OCI-LY7 (cell line): ENCODE results near the gene EYA2. TPM values are rescaled to one million over a fixed set of nuclear protein-coding genes. Genes with fewer than 3 reads are reported as not detected.
A peak's percentile ranks its signal among the peaks of the same experiment; 100 is the strongest.

Experiments
- BruUV-seq: library from RNA; stranded (reverse); fragments of 400-500 nt; replicated peaks from 2 replicates; lab custom pipeline; 2021; lab: Mats Ljungman, UMichigan
- CTCF ChIA-PET: fragments of 300-600 bp; sonication (Branson Sonifier 250); formaldehyde crosslinking; loops from one replicate; lab custom pipeline; 2022; ENCODE audit warnings: antibody characterized with exemption; ENCODE audit not compliant: unreplicated experiment; lab: Charles Lee
- POLR2A ChIA-PET: fragments of 300-600 bp; sonication (Branson Sonifier 250); formaldehyde crosslinking; loops from one replicate; lab custom pipeline; 2022; ENCODE audit warnings: antibody characterized with exemption; lab: Charles Lee
- DNase-seq: peaks from one replicate; pipeline ENCODE4 v3.0.0-alpha.2; 2015; ENCODE audit warnings: low spot score
- H2AFZ ChIP-seq: fragments of 200-600 bp; sonication (generic), shearing (Covaris generic); 2 replicates; pipeline ENCODE4 v1.6.1; 2014; ENCODE audit warnings: mild to moderate bottlenecking, antibody characterized with exemption, low read length, moderate library complexity
- H3K27ac ChIP-seq: fragments of 200-600 bp; sonication (generic); 2 replicates; pipeline ENCODE4 v1.5.1; 2014; ENCODE audit warnings: mixed run types, low read depth, mild to moderate bottlenecking, moderate library complexity, low read length, inconsistent platforms; ENCODE audit not compliant: poor library complexity, severe bottlenecking
- H3K36me3 ChIP-seq: fragments of 200-600 bp; sonication (generic); 2 replicates; pipeline ENCODE4 v1.6.1; 2014; ENCODE audit warnings: mild to moderate bottlenecking, antibody characterized with exemption, low read length, moderate library complexity, mixed read lengths; ENCODE audit not compliant: insufficient read depth
- H3K4me1 ChIP-seq: fragments of 200-600 bp; sonication (generic); 2 replicates; pipeline ENCODE4 v1.5.1; 2014; ENCODE audit warnings: mild to moderate bottlenecking, low read length; ENCODE audit not compliant: insufficient read depth, poor library complexity, severe bottlenecking
- H3K4me2 ChIP-seq: fragments of 200-600 bp; sonication (generic); 2 replicates; pipeline ENCODE4 v1.6.1; 2014; ENCODE audit warnings: mild to moderate bottlenecking, low read length
- H3K4me3 ChIP-seq: fragments of 200-600 bp; sonication (generic); 2 replicates; pipeline ENCODE4 v1.5.1; 2014; ENCODE audit warnings: mild to moderate bottlenecking, low read depth, low read length; ENCODE audit not compliant: poor library complexity, severe bottlenecking
- H3K79me2 ChIP-seq: fragments of 200-600 bp; sonication (generic); 2 replicates; pipeline ENCODE4 v1.6.1; 2016; ENCODE audit warnings: low read depth, mild to moderate bottlenecking, low read length, moderate library complexity, mixed read lengths; ENCODE audit not compliant: insufficient read depth
- H3K9me2 ChIP-seq: fragments of 200-600 bp; sonication (generic); 2 replicates; pipeline ENCODE4 v1.6.1; 2016; ENCODE audit warnings: mild to moderate bottlenecking, low read length, mixed read lengths; ENCODE audit not compliant: insufficient read depth
- H3K9me3 ChIP-seq: fragments of 200-600 bp; sonication (generic); 2 replicates; pipeline ENCODE4 v1.6.1; 2014; ENCODE audit warnings: mild to moderate bottlenecking, mixed run types, low read length, mixed read lengths
- H4K20me1 ChIP-seq: fragments of 200-600 bp; sonication (generic); 2 replicates; pipeline ENCODE4 v1.6.1; 2014; ENCODE audit warnings: mild to moderate bottlenecking, antibody characterized with exemption, low read length, moderate library complexity, mixed read lengths; ENCODE audit not compliant: insufficient read depth
- EZH2phosphoT487 ChIP-seq: fragments of 200-600 bp; sonication (generic); IDR thresholded peaks from 2 replicates; pipeline ENCODE4 v1.6.1; 2018; ENCODE audit warnings: low read depth, borderline replicate concordance, mild to moderate bottlenecking, mixed run types, antibody characterized with exemption, low read length, moderate library complexity, mixed read lengths
- intact Hi-C: fragments of 100-400 bp; cut with micrococcal nuclease; formaldehyde crosslinking; loops from one replicate; pipeline ENCODE4 v1.10.0; 2022; ENCODE audit not compliant: unreplicated experiment
- total RNA-seq, 2 experiments: library from RNA; depleted of rRNA in 1 of 2; stranded (reverse); fragments of >200 nt in 1 of 2; shearing (Covaris generic) in 1 of 2; gene quantifications; 2 replicates each; pipeline ENCODE4 v1.2.3, GENCODE V29; 2014 to 2022
- TF ChIP-seq, protein P1 (sequence below): fragments of 200-600 bp; sonication (generic); conservative IDR thresholded peaks from 2 replicates; pipeline ENCODE4 v1.5.1; 2014; ENCODE audit warnings: mild to moderate bottlenecking, antibody characterized with exemption, low read length, moderate library complexity, mixed read lengths

The EYA2 gene
- total RNA-seq, 2 experiments from 2014 or later, result not detected

DNA sequence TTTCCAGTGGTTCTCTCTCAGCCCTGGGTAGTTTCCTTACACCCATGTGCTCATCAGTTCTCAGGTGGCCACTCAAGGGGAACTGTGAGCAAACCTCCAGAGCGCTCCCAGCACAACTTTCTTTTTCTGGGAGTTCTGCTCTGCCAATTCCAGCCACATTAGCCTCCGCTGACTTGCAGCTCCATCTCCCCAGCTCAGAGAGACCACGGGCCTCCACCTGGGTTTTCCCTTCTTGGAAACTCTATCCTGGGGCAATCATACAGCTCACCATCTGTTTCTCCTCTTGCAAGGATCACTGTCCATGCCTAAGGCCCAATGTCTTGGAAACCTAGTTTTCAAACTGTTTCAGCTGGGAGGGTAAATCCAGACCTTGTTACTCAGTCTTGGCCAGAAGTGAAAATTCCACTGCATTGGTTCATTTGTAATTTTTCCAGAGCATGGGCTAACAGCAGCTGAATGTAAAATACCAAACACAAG lies 129.9 kb downstream of the EYA2 start:
- no peak overlapping the region for H2AFZ ChIP-seq
- no peaks in the 10 kb centered on the region for H4K20me1 ChIP-seq
- no peaks in the 10 kb centered on the region for H3K9me2 ChIP-seq
- no TSS peak for BruUV-seq
- intact Hi-C loops, result no loop called here
- ChIA-PET POLR2A (no interaction called here), CTCF (no interaction called here)
- no peak overlapping the region for H3K4me3 ChIP-seq
- H3K79me2 ChIP-seq, result no peaks in the 10 kb centered on the region
- no peak overlapping the region for H3K27ac ChIP-seq
- H3K4me2 ChIP-seq, result peak overlapping the region; percentile 41
- no peak for TF ChIP-seq EZH2phosphoT487
- TF ChIP-seq, protein P1, sequence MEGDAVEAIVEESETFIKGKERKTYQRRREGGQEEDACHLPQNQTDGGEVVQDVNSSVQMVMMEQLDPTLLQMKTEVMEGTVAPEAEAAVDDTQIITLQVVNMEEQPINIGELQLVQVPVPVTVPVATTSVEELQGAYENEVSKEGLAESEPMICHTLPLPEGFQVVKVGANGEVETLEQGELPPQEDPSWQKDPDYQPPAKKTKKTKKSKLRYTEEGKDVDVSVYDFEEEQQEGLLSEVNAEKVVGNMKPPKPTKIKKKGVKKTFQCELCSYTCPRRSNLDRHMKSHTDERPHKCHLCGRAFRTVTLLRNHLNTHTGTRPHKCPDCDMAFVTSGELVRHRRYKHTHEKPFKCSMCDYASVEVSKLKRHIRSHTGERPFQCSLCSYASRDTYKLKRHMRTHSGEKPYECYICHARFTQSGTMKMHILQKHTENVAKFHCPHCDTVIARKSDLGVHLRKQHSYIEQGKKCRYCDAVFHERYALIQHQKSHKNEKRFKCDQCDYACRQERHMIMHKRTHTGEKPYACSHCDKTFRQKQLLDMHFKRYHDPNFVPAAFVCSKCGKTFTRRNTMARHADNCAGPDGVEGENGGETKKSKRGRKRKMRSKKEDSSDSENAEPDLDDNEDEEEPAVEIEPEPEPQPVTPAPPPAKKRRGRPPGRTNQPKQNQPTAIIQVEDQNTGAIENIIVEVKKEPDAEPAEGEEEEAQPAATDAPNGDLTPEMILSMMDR, result no peak
- H3K36me3 ChIP-seq, result no peaks in the 10 kb centered on the region
- H3K4me1 ChIP-seq, result peaks cover 16% of the 10 kb centered on the region
- no peak for DNase-seq
- H3K9me3 ChIP-seq, result no peaks in the 10 kb centered on the region

DNA sequence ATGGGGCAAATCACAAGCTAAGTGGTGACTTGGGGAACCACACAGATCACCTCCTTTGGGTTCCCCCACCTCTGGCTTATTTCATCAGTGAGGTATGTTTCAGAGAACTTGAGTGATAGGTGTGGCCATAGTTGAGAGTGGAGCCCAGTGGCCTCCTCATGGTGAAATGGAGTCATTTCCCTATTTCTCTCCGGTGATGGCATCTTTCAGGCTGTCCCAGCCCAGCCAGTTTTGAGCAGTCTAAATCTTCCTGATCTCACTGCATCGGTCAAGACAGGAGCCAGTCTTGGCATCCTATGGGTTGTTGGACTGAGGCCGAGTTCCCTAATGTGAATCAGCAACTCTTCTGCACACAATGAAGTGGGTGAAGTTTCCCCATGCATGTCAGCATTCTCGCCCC lies 132.4 kb downstream of the EYA2 start:
- intact Hi-C loops, result no loop called here
- no peaks in the 10 kb centered on the region for H3K36me3 ChIP-seq
- DNase-seq, result no peak
- TF ChIP-seq, protein P1, result no peak
- no peak for TF ChIP-seq EZH2phosphoT487
- no peak overlapping the region for H3K27ac ChIP-seq
- no peaks in the 10 kb centered on the region for H3K9me2 ChIP-seq
- H3K4me3 ChIP-seq, result no peak overlapping the region
- no peaks in the 10 kb centered on the region for H3K79me2 ChIP-seq
- H3K4me2 ChIP-seq, result no peak overlapping the region
- ChIA-PET POLR2A (no interaction called here), CTCF (no interaction called here)
- BruUV-seq, result no TSS peak
- peaks cover 16% of the 10 kb centered on the region for H3K4me1 ChIP-seq
- H4K20me1 ChIP-seq, result no peaks in the 10 kb centered on the region
- no peak overlapping the region for H2AFZ ChIP-seq
- no peaks in the 10 kb centered on the region for H3K9me3 ChIP-seq

DNA sequence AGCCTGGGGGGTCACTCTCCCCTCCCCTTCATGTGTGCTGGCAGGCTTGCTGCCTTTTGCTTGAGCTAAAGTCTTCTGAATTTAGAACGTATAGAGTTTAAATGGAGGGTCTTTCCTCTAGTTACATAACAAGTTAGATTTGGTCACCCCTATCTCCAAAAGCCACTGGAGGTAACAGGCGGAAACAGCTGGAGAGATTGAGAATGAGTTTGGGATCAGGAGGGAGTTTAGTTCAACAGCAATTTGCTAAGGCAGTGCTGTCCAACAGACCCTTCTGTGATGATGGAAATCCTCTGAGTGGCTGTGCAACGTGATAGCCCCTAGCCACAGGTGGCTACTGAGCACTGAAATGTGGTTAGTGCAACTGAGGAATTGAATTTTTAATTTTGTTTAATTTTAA lies 132.8 kb downstream of the EYA2 start:
- Histone ChIP-seq H3K9me2 (no peaks in the 10 kb centered on the region), H3K79me2 (no peaks in the 10 kb centered on the region), H3K9me3 (no peaks in the 10 kb centered on the region), H3K4me2 (no peak overlapping the region), H3K4me3 (no peak overlapping the region), H2AFZ (no peak overlapping the region), H3K27ac (no peak overlapping the region), H4K20me1 (no peaks in the 10 kb centered on the region), H3K36me3 (no peaks in the 10 kb centered on the region), H3K4me1 (peaks cover 16% of the 10 kb centered on the region)
- no TSS peak for BruUV-seq
- ChIA-PET CTCF (no interaction called here), POLR2A (no interaction called here)
- TF ChIP-seq, protein P1, result no peak
- TF ChIP-seq EZH2phosphoT487, result no peak
- no peak for DNase-seq
- intact Hi-C loops, result no loop called here
